AG10803 (cell line): ENCODE data around the gene BBX.

Source experiments
- DNase-seq: peaks from one replicate; pipeline ENCODE4 v3.0.0; 2010; ENCODE audit warnings: low read depth
- H3K4me3 ChIP-seq: 2 replicates; pipeline ENCODE4 v1.5.1; 2011; ENCODE audit warnings: mild to moderate bottlenecking, low read length, control low read depth
- TF ChIP-seq, protein P1 (sequence below): conservative IDR thresholded peaks from 2 replicates; pipeline ENCODE4 v1.5.1; 2011; ENCODE audit warnings: mild to moderate bottlenecking, low read length, control low read depth, inconsistent platforms

BBX gene

DNA sequence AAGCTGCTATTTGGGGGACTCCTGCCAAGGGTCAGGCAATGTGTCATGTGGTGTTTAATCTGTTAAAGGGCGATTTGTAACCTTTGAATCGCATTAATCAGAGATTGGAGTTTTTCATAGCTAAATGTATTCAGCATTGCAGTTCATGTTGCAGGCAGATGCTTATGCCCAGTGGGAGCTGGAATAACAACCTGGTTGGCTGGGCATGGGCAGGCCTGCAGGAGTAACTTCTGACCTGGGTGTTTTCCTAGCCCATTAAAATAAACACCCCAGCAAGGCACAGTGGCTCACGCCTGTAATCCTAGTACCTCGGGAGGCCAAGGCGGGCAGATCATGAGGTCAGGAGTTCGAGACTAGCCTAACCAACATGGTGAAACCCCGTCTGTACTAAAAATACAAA, 268.7 kb downstream of the BBX start:
- no peak for DNase-seq
- TF ChIP-seq, protein P1, sequence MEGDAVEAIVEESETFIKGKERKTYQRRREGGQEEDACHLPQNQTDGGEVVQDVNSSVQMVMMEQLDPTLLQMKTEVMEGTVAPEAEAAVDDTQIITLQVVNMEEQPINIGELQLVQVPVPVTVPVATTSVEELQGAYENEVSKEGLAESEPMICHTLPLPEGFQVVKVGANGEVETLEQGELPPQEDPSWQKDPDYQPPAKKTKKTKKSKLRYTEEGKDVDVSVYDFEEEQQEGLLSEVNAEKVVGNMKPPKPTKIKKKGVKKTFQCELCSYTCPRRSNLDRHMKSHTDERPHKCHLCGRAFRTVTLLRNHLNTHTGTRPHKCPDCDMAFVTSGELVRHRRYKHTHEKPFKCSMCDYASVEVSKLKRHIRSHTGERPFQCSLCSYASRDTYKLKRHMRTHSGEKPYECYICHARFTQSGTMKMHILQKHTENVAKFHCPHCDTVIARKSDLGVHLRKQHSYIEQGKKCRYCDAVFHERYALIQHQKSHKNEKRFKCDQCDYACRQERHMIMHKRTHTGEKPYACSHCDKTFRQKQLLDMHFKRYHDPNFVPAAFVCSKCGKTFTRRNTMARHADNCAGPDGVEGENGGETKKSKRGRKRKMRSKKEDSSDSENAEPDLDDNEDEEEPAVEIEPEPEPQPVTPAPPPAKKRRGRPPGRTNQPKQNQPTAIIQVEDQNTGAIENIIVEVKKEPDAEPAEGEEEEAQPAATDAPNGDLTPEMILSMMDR = no peak
- no peak overlapping the region for H3K4me3 ChIP-seq

DNA sequence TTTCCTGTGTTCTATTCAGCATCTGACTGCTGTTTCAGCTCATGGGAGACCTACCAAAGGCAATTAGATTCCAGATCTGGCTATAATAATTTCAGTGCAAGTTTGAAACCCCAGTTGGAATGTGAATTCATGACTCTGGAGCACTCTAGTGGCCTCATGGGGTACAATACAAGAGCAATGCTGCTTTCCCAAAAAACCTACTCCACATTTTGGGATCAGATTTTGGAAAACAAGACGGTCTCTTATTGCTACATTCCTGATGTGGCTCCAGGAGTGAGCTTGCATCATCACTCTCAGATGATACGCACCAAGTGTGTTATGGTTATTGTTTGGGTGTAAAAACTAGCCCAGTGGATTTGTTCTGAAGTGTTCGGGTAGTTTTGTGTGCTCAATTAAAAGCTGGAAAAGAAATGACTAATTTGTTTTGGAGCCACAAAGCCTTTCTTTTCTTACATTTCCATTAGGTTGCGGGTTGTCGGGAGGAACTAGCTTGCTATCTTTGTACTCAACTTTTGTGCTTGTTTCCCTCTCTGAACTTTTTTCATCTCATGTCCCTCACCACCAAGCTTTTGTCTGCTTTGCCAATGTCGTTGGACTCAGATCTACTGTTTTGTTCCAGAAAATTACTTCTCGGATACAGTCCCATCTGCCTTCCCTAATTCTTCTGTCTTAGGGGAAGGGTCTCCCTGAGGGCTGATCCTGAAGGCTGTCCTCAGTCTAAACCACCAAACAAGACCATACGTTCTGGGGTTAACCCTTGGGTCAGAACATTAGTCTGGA, 272.1 kb downstream of the BBX start:
- no peak overlapping the region for H3K4me3 ChIP-seq
- TF ChIP-seq, protein P1 = peak; percentile 60
- DNase-seq = peak; percentile 48

DNA sequence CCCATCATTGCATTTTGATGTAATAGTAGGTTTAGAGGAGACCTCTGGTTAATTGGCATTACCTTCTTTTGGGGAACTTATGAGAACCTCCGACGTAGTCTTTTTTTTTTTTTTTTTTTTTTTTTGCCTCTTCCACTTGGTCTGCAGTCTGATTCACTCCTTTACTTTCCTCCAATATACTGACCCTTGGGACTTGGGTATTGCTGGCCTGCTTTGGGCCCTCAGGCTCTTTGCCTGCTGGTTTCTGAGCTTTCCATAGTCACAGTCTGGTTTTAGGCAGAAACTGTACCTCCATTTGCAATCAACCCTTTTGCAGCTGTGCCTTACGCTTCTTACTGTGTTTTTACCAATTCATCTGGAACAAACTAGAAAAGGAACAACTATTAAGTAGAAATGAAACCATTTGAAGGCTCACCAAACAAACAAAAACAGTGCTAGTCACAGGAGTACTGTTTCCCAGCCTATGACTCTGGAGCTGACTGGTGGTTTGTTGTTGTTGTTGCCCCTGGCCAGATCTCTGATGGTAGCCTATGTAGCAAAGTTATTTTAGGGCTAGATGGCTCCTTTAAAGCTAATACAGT, 272.8 kb downstream of the BBX start:
- TF ChIP-seq, protein P1 = no peak
- no peak for DNase-seq
- H3K4me3 ChIP-seq = no peak overlapping the region

DNA sequence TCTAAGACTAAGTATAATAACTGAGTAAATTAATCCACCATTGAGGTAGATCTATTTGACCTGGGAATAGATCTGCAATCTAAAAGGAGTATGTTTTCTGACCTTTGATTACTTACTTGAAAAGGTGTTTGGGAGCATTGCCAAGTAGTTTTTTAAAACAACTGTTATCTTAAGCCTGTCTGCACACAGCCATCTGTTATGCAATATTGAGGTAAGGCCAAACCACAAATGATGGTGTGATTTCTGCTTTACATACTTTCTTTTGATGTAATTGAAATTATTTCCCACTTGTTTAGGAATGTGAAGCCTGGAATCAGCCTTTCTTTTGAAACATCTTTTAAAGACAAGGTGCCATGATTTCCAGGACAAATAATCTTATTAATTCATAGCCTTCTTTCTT, 274.0 kb downstream of the BBX start:
- TF ChIP-seq, protein P1 = no peak
- no peak overlapping the region for H3K4me3 ChIP-seq
- peak; percentile 78 for DNase-seq

DNA sequence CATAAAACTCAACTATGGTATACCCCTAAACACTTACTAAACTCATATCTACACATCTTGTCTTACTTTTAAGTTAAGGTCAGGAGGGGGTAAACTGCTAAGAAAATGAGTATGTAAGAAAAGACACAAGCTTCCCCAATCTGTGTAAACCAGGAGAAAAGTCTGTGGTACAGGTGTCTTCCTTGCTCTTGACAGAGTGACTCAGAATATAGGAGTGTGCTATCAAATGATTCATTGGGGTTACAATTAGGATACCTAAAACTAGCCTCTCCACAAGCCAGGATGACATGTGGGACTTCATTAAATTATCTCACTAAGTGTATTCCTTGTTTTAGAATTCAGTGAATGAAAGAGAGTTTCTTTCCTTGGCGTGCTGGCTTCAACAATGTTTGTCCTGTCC, 274.8 kb downstream of the BBX start:
- DNase-seq = no peak
- no peak overlapping the region for H3K4me3 ChIP-seq
- TF ChIP-seq, protein P1 = no peak

DNA sequence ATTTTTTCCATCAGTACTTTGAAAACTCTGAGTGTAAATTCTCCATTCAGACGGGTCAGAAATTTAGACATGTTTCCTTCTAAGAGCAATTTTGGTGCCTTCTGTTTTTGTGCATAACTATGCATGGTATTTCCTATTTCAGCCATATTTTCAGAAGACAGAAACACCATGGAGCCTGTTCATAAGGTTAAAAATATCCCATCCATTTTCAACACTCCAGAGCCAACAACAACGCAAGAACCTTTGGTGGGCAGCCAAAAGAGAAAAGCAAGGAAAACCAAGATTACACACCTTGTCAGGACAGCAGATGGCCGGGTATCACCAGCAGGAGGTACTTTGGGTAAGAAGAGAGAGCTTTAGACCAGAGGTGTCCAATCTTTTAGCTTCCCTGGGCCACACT, 275.6 kb downstream of the BBX start:
- H3K4me3 ChIP-seq = no peak overlapping the region
- DNase-seq = peak; percentile 65
- TF ChIP-seq, protein P1 = no peak

DNA sequence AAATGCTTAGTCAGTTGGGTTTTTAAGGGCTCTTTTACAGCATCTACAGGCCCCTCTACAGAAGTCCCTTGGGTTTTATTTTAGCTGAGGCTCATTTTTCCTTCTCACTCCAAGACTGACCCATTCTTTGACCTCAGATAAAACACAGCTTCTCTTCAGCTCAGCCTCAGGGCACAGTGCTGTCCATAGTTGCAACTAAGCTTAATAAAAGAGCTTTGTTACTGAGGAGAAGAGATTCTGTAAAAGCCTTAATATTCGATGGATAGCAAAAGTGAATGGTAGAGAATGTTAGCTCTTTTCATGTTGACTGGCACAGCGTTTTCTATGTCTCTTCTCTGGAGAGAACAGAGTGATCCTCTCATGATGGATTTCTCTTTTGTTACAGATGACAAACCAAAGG, 277.9 kb downstream of the BBX start:
- DNase-seq = no peak
- H3K4me3 ChIP-seq = no peak overlapping the region
- TF ChIP-seq, protein P1 = no peak
